Endodermal cell (in vitro differentiated cells): Measurements from ENCODE around the gene BOC. TPM values are rescaled to one million over a fixed set of nuclear protein-coding genes. Genes with fewer than 3 reads are reported as not detected.

ENCODE experiments used
- DNase-seq: peaks from one replicate; pipeline ENCODE4 v3.0.0-alpha.2; 2017
- H3K27ac ChIP-seq: 2 replicates; pipeline ENCODE4 v1.5.1; 2013; ENCODE audit warnings: mild to moderate bottlenecking, low read depth, low read length, moderate library complexity
- H3K27me3 ChIP-seq: 2 replicates; pipeline ENCODE4 v1.6.1; 2013; ENCODE audit warnings: mild to moderate bottlenecking, low read length, moderate library complexity; ENCODE audit not compliant: insufficient read depth, control insufficient read depth, poor library complexity, severe bottlenecking
- H3K36me3 ChIP-seq: 2 replicates; pipeline ENCODE4 v1.7.0; 2013; ENCODE audit warnings: mild to moderate bottlenecking, low read length, moderate library complexity; ENCODE audit not compliant: control insufficient read depth, insufficient read depth
- H3K4me1 ChIP-seq: one replicate; pipeline ENCODE4 v1.7.0; 2013; ENCODE audit warnings: low read length; ENCODE audit not compliant: control insufficient read depth, insufficient read depth
- H3K4me3 ChIP-seq: 2 replicates; pipeline ENCODE4 v1.5.1; 2013; ENCODE audit warnings: mild to moderate bottlenecking, low read length, moderate library complexity
- H3K9ac ChIP-seq: 2 replicates; pipeline ENCODE4 v1.6.1; 2013; ENCODE audit warnings: mild to moderate bottlenecking, low read length, moderate library complexity; ENCODE audit not compliant: poor library complexity, severe bottlenecking; ENCODE audit errors: extremely low read depth
- H3K9me3 ChIP-seq: 2 replicates; pipeline ENCODE4 v1.6.1; 2013; ENCODE audit warnings: mild to moderate bottlenecking, low read length, moderate library complexity; ENCODE audit not compliant: control insufficient read depth
- H3K27ac Mint-ChIP-seq: 2 replicates; pipeline ENCODE4 v1.8.0; 2020; ENCODE audit warnings: mixed read lengths
- H3K27me3 Mint-ChIP-seq: 2 replicates; pipeline ENCODE4 v1.8.0; 2021; ENCODE audit warnings: mild to moderate bottlenecking, mixed read lengths; ENCODE audit not compliant: insufficient read depth
- H3K36me3 Mint-ChIP-seq: 2 replicates; pipeline ENCODE4 v1.8.0; 2020; ENCODE audit warnings: low read depth, mixed read lengths
- H3K4me1 Mint-ChIP-seq: 2 replicates; pipeline ENCODE4 v1.8.0; 2020; ENCODE audit warnings: mixed read lengths
- H3K4me3 Mint-ChIP-seq: 2 replicates; pipeline ENCODE4 v1.8.0; 2020; ENCODE audit warnings: mild to moderate bottlenecking, moderate library complexity, mixed read lengths
- H3K9me3 Mint-ChIP-seq: 2 replicates; pipeline ENCODE4 v1.8.0; 2020; ENCODE audit warnings: mild to moderate bottlenecking, mixed read lengths
- CTCF ChIP-seq: fragments of 200-600 bp; sonication (generic); conservative IDR thresholded peaks from 2 replicates; pipeline ENCODE4 v1.5.0; 2021; ENCODE audit warnings: antibody characterized with exemption, mild to moderate bottlenecking
- WGBS, 2 experiments: methylation state at CpG; one replicate each; pipeline versions ENCODE4 v1.1.5 to v1.1.7; 2013; ENCODE audit warnings: missing lambda C conversion rate in 2 of 2, mixed read lengths in 1 of 2; ENCODE audit not compliant: insufficient coverage in 1 of 2, insufficient read length in 1 of 2; 5-methylcytosine and 5-hydroxymethylcytosine counted together
- total RNA-seq, 2 donors: library from RNA; stranded (reverse); fragmentation: NEBNext Ultra II Directional in 1 of 2; extraction: Animal tissue kit (Norgen Biotek cat#: 25700) in 1 of 2; gene quantifications; 2 replicates in 1 of 2; 3 replicates in 1 of 2; pipeline ENCODE4 v1.2.1, GENCODE V29; 2021

The BOC gene
- total RNA-seq, 2 donors from 2014 or later, result 9.8 to 12.3 TPM

DNA sequence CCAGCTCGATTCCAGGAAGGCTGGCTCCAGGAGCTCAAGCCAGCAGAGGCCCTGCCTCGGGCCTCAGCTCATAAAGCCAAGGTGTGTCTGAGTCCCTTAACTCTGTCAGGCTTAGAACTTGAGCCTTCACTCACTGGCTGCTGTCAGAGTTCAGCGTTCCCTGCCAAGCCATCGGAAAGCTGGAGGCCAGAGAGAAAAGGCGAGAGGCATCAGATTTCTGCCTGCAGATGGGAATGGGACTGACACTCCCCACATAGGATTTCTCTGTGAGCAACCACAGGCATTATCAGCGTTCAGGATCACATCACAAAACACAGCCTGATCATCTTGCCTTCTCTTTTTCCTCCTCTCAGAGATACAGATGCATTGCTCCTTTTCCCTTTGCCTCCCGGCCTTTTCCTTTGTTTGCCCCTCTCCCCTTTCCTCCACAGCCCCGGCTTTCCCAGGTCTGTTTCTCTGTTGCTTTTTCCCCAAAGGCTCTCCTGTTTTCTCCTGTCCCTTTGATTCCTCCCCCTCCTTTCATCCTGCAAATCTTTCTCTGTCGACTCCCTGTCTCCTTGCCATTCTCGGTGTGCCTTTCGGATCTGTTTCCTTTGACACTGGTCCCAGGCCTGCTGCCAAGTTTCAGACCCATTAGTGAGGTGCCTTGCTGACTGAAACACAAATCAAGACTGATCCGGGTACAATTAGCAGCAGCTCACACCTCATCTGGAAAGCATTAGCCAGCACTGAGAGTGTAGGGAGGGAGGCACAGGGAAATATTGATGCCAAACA lies 44.5 kb upstream of the BOC start:
- H3K27ac Mint-ChIP-seq, result no peak overlapping the region
- H3K4me1 Mint-ChIP-seq, result peaks cover 9% of the 10 kb centered on the region
- no peaks in the 10 kb centered on the region for H3K36me3 ChIP-seq
- no peaks in the 10 kb centered on the region for H3K36me3 Mint-ChIP-seq
- TF ChIP-seq CTCF, result no peak
- no peaks in the 10 kb centered on the region for H3K9me3 ChIP-seq
- H3K27me3 Mint-ChIP-seq, result no peaks in the 10 kb centered on the region
- 21 to 34% methylated on average over 6 to 12 of the region's 12 CpGs for WGBS, 2 experiments
- no peak overlapping the region for H3K9ac ChIP-seq
- no peak overlapping the region for H3K4me3 Mint-ChIP-seq
- peak; percentile 70 for DNase-seq
- no peaks in the 10 kb centered on the region for H3K4me1 ChIP-seq
- H3K9me3 Mint-ChIP-seq, result no peaks in the 10 kb centered on the region
- no peaks in the 10 kb centered on the region for H3K27me3 ChIP-seq
- H3K4me3 ChIP-seq, result no peak overlapping the region
- peak overlapping the region; percentile 89 for H3K27ac ChIP-seq

GRCh38 chr3:113167825-113168801 lies 43.2 kb upstream of the BOC start:
- Histone ChIP-seq H3K27ac (peak overlapping the region; percentile 50), H3K4me1 (no peaks in the 10 kb centered on the region), H3K27me3 (no peaks in the 10 kb centered on the region), H3K4me3 (no peak overlapping the region), H3K36me3 (no peaks in the 10 kb centered on the region), H3K9me3 (no peaks in the 10 kb centered on the region), H3K9ac (no peak overlapping the region)
- no peaks in the 10 kb centered on the region for H3K9me3 Mint-ChIP-seq
- H3K27ac Mint-ChIP-seq, result no peak overlapping the region
- 90 to 91% methylated on average over 7 of the region's 7 CpGs for WGBS, 2 experiments
- no peak overlapping the region for H3K4me3 Mint-ChIP-seq
- no peak for TF ChIP-seq CTCF
- peaks cover 9% of the 10 kb centered on the region for H3K4me1 Mint-ChIP-seq
- H3K27me3 Mint-ChIP-seq, result no peaks in the 10 kb centered on the region
- no peaks in the 10 kb centered on the region for H3K36me3 Mint-ChIP-seq
- DNase-seq, result no peak

DNA sequence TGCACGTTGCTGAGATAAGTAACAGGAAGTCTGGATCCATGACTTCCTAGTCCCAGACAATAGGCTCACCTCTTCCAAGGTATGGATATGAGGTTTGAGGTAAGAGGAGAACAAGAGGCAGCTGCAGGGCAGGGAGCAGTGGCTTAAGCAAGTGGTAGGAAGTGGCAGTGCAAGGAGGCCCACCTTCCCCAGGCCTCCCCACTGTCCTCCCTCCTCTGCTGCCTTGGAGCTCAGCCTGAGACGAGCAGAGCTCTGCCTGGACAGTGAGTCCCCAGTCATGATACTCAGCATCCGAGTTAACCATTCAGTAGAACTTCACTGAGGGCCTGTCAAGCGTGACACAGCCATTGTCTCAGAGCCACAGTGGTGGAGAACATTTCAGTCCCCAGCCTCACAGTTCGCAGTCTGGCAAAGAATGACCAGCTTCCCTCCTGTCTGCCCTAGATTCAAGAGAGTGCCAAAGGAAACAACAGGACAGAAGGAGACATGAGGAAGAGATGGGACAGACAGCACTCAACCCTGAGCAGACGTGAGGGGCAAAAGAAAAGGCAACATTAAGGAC lies 41.4 kb upstream of the BOC start:
- Histone ChIP-seq H3K27ac (peak overlapping the region; percentile 67), H3K4me3 (no peak overlapping the region), H3K36me3 (no peaks in the 10 kb centered on the region), H3K4me1 (no peaks in the 10 kb centered on the region), H3K27me3 (no peaks in the 10 kb centered on the region), H3K9ac (no peak overlapping the region), H3K9me3 (no peaks in the 10 kb centered on the region)
- Mint-ChIP-seq H3K27ac (no peak overlapping the region), H3K27me3 (no peaks in the 10 kb centered on the region), H3K9me3 (no peaks in the 10 kb centered on the region), H3K4me1 (peaks cover 11% of the 10 kb centered on the region), H3K36me3 (no peaks in the 10 kb centered on the region), H3K4me3 (no peak overlapping the region)
- WGBS, 2 experiments, result 65 to 86% methylated on average over 4 to 6 of the region's 6 CpGs
- TF ChIP-seq CTCF, result peak; percentile 42
- DNase-seq, result no peak
